Smooth muscle cell (in vitro differentiated cells): Measurements from ENCODE around the gene ST6GALNAC3. TPM values are rescaled to one million over a fixed set of nuclear protein-coding genes. Genes with fewer than 3 reads are reported as not detected.
"Not testable (repeated sequence)": the region's sequence is repeated elsewhere in the genome, so short reads cannot be mapped to it uniquely, and the experiment has no call there.

Source experiments
- DNase-seq: peaks from one replicate; lab custom pipeline; 2025; ENCODE audit not compliant: unreplicated experiment; lab: John Stamatoyannopoulos, UW
- H2AFZ ChIP-seq: fragments of 200-600 bp; sonication (generic); 2 replicates; pipeline ENCODE4 v1.6.0; 2016; ENCODE audit warnings: antibody characterized with exemption, low read depth, mild to moderate bottlenecking
- H3F3A ChIP-seq: fragments of 200-600 bp; sonication (generic); 2 replicates; pipeline ENCODE4 v1.6.0; 2017; ENCODE audit warnings: antibody characterized with exemption, low read depth
- H3K27ac ChIP-seq: fragments of 200-600 bp; sonication (generic); 2 replicates; pipeline ENCODE4 v1.5.1; 2016; ENCODE audit warnings: low read depth, mild to moderate bottlenecking
- H3K27me3 ChIP-seq: fragments of 200-600 bp; sonication (generic); 2 replicates; pipeline ENCODE4 v1.6.1; 2016; ENCODE audit warnings: low read depth, mild to moderate bottlenecking
- H3K36me3 ChIP-seq: fragments of 200-600 bp; sonication (generic); 2 replicates; pipeline ENCODE4 v1.5.1; 2016; ENCODE audit warnings: low read depth
- H3K4me1 ChIP-seq: fragments of 200-600 bp; sonication (generic); 2 replicates; pipeline ENCODE4 v1.5.1; 2016; ENCODE audit warnings: low read depth
- H3K4me2 ChIP-seq: fragments of 200-600 bp; sonication (generic); 2 replicates; pipeline ENCODE4 v1.6.0; 2016; ENCODE audit warnings: mild to moderate bottlenecking
- H3K4me3 ChIP-seq: fragments of 200-600 bp; sonication (generic); 2 replicates; pipeline ENCODE4 v1.5.1; 2016; ENCODE audit warnings: mild to moderate bottlenecking
- H3K79me2 ChIP-seq: fragments of 200-600 bp; sonication (generic); 2 replicates; pipeline ENCODE4 v1.6.0; 2016; ENCODE audit warnings: low read depth, mild to moderate bottlenecking
- H3K9ac ChIP-seq: fragments of 200-600 bp; sonication (generic); 2 replicates; pipeline ENCODE4 v1.6.0; 2016; ENCODE audit warnings: low read depth
- H3K9me3 ChIP-seq: fragments of 200-600 bp; sonication (generic); replicated peaks from 2 replicates; pipeline ENCODE4 v1.5.1; 2016; ENCODE audit warnings: low read depth
- H4K20me1 ChIP-seq: fragments of 200-600 bp; sonication (generic); 2 replicates; pipeline ENCODE4 v1.6.0; 2016; ENCODE audit warnings: low read depth
- CTCF ChIP-seq: fragments of 200-600 bp; sonication (generic); IDR thresholded peaks from 2 replicates; pipeline ENCODE4 v1.5.1; 2017; ENCODE audit warnings: borderline replicate concordance, mild to moderate bottlenecking, antibody characterized with exemption; ENCODE audit not compliant: insufficient read depth, poor library complexity, severe bottlenecking
- WGBS: methylation state at CpG from one replicate; pipeline ENCODE4 v1.1.7; 2016; ENCODE audit warnings: low lambda C conversion rate; 5-methylcytosine and 5-hydroxymethylcytosine counted together
- polyA plus RNA-seq: library from polyadenylated mRNA; unstranded; fragments of >200 nt; fragmentation: Nextera tagmentation; extraction: Ambion mirVana; gene quantifications from 2 replicates; pipeline ENCODE4 v1.2.1, GENCODE V29; 2016
- total RNA-seq: library from RNA; depleted of rRNA; stranded (reverse); fragments of >200 nt; gene quantifications from 2 replicates; pipeline ENCODE4 v1.2.3, GENCODE V29; 2014

Gene ST6GALNAC3
- total and polyA plus RNA-seq, 2 experiments from 2014 or later: 9.3 to 13.4 TPM

DNA sequence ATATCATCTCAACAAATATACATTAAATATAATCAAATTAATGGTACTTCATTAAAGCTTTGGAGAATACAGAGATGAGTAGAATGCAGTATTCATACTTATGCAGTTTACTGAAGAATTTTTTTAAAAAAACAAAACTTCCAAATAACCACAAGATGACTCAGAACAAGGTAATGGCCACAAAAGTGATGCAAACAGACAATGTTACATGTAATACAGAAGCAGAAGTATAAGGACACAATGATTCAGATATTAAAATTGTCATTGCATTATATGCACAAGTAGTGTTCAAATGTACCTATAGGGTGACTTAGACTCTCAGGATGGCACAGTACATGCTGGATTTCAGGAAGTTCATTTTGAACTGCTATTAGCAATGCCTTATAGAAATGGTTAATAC is 565.5 kb downstream of the ST6GALNAC3 start:
- no peak overlapping the region for H3K27ac ChIP-seq
- H3K9ac ChIP-seq: peak overlapping the region; percentile 19
- no peak overlapping the region for H2AFZ ChIP-seq
- no peaks in the 10 kb centered on the region for H3K27me3 ChIP-seq
- no peak for DNase-seq
- TF ChIP-seq CTCF: no peak
- H3K36me3 ChIP-seq: no peaks in the 10 kb centered on the region
- H3K4me3 ChIP-seq: no peak overlapping the region
- no peaks in the 10 kb centered on the region for H3F3A ChIP-seq
- no peaks in the 10 kb centered on the region for H4K20me1 ChIP-seq
- no peaks in the 10 kb centered on the region for H3K9me3 ChIP-seq
- no peaks in the 10 kb centered on the region for H3K79me2 ChIP-seq
- no peak overlapping the region for H3K4me2 ChIP-seq
- H3K4me1 ChIP-seq: no peaks in the 10 kb centered on the region

DNA sequence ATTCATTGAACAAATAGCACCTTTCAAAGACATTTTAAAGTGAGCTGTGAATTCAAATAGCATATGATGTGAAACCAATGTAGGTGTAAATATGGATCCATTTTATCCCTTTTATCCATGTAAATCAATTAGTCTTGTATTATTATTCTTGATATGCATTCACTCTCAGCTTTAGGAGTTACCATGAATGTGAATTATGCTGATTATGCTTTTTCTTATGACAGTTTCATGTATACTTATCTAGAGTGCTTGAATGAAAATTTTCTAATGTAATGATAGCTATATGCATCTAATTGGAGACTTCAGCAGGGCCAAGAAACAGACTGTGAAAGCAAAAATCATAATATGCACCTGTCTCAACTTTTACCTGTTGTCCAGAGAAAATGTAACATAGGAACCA is 566.2 kb downstream of the ST6GALNAC3 start:
- no peaks in the 10 kb centered on the region for H3K36me3 ChIP-seq
- no peak for TF ChIP-seq CTCF
- no peak overlapping the region for H3K4me3 ChIP-seq
- no peaks in the 10 kb centered on the region for H3K27me3 ChIP-seq
- DNase-seq: no peak
- no peaks in the 10 kb centered on the region for H3K79me2 ChIP-seq
- H2AFZ ChIP-seq: no peak overlapping the region
- no peak overlapping the region for H3K4me2 ChIP-seq
- H3K9me3 ChIP-seq: no peaks in the 10 kb centered on the region
- no peaks in the 10 kb centered on the region for H4K20me1 ChIP-seq
- no peak overlapping the region for H3K27ac ChIP-seq
- H3K4me1 ChIP-seq: no peaks in the 10 kb centered on the region
- H3F3A ChIP-seq: no peaks in the 10 kb centered on the region
- H3K9ac ChIP-seq: peak overlapping the region; percentile 19

- Histone ChIP-seq H2AFZ (no peak overlapping the region), H3K27me3 (no peaks in the 10 kb centered on the region), H3K4me2 (no peak overlapping the region), H3K9ac (no peak overlapping the region), H3K27ac (no peak overlapping the region), H3K4me1 (no peaks in the 10 kb centered on the region), H4K20me1 (no peaks in the 10 kb centered on the region), H3K36me3 (no peaks in the 10 kb centered on the region), H3F3A (no peaks in the 10 kb centered on the region), H3K79me2 (no peaks in the 10 kb centered on the region), H3K4me3 (no peak overlapping the region), H3K9me3 (no peaks in the 10 kb centered on the region)
- no peak for DNase-seq
- 94% methylated on average over 5 of the region's 5 CpGs for WGBS
- no peak for TF ChIP-seq CTCF
Observed at GRCh38 chr1:76644139-76644538, 569.6 kb downstream of the ST6GALNAC3 start.

DNA sequence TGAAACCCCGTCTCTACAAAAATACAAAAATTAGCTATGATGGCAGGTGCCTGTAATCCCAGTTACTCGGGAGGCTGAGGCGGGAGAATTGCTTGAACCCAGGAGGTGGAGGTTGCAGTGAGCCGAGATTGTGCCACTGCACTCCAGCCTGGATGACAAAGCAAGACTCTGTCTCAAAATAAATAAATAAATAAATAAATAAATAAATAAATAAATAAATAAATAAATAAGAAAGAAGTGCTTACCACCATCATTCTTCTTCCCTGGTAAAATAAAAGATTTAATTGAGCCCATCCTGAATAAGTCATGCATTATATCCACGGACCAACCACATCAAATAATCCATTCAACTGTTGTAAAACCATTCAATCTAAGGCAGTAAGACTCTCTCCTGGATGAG is 578.3 kb downstream of the ST6GALNAC3 start:
- H3K27me3 ChIP-seq, H3K27ac ChIP-seq, H3K4me3 ChIP-seq, H2AFZ ChIP-seq, DNase-seq, H3K4me2 ChIP-seq, H3K36me3 ChIP-seq, H3F3A ChIP-seq, H3K79me2 ChIP-seq, H3K9ac ChIP-seq, H3K4me1 ChIP-seq, H3K9me3 ChIP-seq, H4K20me1 ChIP-seq: not testable (repeated sequence)
- WGBS: 94% methylated on average over 5 of the region's 5 CpGs
